Measurements from ENCODE around the gene ATP6V0A4.
"Not testable (repeated sequence)": the region's sequence is repeated elsewhere in the genome, so short reads cannot be mapped to it uniquely, and the experiment has no call there.

The ATP6V0A4 gene

DNA sequence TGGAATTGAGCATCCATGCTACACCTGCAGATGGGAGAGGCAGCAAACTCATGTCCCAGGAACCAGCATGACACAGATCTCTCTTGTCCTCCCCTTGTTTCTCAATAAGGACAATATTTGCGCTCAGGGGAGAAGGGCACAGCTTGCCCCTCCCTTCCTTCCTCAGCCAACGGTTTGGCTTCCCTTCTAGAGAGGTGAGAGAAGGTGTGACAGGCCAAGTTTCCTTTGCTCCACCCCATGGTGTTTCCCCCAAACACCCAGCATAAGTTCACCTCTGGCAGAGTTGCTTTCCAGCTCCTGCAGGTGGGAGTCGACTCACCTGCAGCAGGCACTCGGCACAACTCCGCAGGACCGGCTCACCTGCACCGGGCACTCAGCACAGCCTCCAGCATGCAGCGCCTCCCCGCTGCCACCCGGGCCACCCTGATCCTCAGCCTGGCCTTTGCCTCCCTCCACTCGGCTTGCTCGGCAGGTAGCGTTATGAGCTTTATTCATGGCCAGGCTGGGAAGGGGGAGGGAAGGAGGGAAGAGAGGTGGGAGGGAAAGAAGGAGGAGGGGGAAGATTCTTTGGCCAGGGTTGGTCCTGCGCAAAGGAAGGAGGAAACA lies at the start of gene ATP6V0A4, which contains the start of gene TMEM213:
Gene ATP6V0A4 (minus strand): TSS at position 482 of the 606 bp plus-strand sequence. CDS start 26,949 bp downstream, outside the sequence.
Gene TMEM213 (plus strand): TSS at position 280 of the 606 bp plus-strand sequence. CDS start 111 bp downstream, at position 391.
- no peak for FAIRE-seq

DNA sequence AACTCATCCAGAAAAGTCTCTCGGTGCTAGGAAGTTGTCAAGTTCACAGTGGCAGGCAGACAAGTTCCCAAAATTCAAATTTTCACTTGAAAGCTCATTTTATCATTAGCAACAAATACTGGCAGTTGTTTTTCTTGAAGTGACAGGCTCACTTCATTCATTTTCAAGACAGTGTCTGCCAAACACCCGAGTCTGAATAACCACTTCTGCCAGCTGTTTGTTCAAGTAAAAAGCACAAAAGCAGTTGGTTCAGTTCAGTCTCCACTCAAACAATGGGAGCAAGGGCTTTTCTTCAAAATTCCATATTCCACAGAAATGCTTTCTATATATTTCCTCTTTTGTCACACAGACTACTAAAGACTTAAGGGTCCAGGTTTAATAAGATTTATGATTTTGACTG lies 47.7 kb upstream of the ATP6V0A4 start:
- no peak for FAIRE-seq

DNA sequence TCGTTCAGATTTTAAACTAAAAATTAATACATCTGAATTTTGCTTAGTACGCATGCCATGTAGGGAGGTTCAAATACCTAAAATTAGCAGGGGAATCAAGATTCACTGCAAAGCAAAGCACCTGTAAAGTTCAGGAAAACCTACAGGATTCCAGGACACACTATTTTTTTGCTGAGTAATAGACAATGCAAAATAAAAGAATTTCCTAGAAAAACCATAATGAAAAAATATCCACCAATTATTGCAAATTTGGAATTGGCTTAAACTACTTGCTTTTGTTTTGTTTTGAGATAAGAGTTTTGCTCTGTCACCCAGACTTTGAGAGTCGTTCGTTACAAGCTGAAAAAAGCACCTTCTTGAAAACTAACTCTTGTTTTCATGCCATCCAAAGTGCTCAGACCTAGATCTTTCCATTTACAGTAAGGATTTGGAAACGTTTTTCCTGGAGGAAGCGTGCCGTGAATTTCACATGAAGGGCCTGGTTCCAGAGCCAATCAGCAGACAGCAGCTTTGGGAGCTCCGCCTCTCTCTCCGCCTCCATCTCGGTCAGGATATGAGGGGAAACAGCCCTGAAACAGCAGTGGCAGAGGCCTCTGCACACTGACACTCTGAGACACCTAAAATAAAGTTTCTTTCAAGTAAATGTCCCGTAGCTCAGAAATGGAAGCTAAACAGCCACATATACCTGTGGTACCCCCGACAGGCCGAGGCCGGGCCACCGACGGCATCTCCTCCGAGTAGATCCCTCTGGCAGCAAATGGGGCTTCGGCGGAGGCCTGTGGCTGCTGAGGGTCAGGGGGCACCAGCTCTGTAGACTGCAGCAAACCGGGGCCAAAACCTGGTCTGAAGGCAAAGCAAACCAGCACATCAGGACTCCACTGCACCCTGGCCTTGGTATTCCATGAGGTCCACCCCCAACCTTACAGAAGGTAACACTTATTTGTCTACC lies 45.9 kb upstream of the ATP6V0A4 start:
- no peak for FAIRE-seq

DNA sequence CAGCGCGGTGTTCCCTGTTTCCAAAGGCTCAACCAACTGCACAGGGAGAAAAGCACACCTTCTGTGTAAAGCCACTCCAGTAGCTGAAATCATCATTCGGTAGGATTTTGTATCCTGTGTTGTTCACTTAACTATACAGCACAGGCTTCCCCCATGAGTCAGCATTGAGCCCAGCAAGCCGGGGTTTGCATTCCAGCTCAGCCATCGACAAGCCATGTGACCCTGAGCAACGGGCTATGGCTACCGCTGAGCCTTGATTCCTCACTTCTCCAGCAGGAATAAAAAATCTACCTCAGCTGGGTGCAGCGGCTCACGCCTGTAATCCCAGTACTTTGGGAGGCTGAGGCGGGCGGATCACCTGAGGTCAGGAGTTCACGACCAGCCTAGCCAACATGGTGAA lies 44.1 kb upstream of the ATP6V0A4 start:
- no peak for FAIRE-seq

DNA sequence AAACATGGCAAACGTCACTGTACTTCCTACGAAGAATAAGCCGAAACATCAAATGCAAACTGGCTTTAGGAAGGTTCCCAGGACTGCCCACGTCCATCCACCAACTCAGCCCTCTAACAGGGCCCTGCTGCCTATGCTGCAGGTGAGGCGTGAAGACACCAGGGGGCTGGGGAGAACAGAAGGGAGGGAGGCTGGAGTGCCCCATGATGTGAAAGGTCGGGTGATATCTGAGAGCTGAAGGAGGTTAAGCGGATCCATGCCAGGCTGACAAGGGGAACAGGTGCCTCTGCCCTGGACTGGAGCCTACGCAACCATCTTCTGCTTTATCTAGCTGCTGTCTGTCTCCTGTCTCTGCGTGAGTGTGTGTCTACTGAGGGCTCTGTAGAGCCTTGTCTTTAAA lies 40.2 kb upstream of the ATP6V0A4 start:
- no peak for FAIRE-seq

DNA sequence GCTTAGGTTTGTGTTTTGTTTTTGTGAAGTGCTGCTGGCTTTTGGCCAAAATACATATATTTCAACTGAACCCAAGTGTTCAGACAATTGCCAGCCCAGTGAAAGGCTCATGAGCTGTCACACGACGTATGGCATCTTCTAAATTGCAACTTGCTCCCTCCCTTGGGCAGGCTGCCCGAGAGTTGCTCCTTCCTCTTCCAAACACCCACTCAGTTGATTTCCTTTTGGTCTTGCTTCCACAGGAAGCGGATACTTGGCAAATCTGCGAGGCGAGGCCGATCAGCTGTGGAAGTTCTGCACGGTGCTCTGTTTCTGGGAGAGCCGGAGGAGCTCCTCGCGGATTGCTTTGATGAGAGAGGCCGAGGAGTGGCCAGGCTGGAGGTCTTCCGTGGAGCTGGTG lies 39.6 kb upstream of the ATP6V0A4 start:
- FAIRE-seq: no peak

DNA sequence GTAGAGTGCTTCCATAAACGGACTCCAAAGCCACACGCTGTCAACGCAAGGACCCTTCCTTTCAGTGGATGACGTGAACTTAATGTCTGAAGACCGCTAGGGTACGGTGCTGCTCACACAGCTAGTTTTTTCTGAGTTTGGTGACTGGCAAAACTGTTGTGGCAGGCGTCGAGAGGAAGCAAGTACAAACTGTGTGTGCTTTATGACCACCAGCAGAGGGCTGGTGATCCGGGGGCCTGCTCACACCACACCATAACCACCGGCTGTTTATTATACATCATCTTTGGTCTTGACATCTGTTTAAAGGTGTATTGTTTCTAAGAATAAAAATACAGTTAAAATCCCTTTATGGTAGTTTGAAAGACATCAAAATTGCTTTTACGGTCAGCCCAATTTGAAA lies 37.1 kb upstream of the ATP6V0A4 start:
- FAIRE-seq: no peak

DNA sequence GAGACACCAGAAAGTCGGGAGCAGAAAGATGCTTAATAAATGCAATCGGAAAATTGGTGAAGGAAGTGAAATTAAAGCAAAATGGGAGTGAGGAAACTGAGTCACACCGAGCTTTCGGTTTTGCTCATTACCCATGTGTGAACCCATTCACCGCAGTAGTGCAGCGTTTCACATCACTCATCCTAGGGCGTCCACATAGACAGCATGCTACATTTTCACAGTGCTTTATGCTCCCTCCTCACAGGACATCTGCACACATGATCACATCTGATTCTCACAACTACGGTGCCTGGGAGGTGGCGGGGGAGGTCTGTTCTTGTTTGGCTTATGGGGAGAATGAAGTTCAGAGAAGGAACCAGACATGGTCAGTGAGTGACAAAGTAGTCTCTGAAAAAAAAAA lies 36.6 kb upstream of the ATP6V0A4 start:
- no peak for FAIRE-seq

DNA sequence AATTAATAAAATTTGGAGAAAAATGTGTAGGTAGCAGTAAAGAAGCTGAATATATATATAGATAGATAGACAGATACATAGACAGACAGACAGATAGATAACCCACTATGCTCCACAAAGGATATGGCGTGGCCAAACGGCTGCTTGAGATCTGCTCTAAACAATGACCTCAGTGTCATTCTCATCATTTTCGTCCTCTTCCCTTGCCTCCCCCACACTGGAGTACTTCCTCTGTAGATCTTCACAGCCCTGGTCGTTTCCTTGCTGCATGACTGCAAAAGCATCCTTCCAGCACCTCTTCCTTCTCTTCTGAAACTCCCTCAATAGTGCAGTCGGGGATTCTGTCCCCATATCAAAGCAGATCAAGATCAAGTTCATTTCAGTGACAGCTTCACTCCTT lies 35.6 kb upstream of the ATP6V0A4 start:
- no peak for FAIRE-seq

DNA sequence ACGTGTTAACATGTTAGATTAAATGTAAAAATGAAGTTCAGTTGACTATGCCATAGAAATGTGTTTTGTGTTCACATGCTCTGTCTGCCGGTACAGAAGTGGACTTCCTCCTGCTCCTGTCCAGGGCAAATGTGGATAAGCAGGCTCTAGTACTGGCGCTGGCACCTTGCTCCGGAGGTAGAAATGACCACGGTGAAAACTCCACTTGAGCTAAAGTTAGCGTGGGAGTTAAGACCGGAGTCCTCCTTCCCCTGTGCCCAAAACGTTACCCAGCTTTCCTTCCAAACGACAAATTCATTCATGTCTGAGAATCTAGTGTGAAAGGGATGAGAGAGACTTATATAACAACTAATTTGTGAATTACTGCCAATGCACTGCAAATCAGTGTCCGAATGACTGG lies 35.0 kb upstream of the ATP6V0A4 start:
- FAIRE-seq: no peak

DNA sequence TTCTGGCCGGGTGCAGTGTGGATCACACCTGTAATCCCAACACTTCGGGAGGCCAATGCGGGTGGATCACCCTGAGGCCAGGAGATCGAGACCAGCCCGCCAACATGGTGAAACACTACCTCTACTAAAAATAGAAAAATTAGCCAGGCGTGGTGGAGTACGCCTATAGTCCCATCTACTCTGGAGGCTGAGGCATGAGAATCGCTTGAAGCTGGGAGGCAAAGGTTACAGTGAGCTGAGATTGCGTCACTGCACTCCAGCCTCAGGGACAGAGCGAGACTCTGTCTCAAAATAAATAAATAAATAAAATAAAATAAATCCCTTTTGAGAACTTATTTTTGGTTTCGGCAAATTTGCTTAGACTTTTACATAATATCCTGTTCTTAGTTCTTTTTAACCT lies 31.3 kb upstream of the ATP6V0A4 start:
- FAIRE-seq: no peak

DNA sequence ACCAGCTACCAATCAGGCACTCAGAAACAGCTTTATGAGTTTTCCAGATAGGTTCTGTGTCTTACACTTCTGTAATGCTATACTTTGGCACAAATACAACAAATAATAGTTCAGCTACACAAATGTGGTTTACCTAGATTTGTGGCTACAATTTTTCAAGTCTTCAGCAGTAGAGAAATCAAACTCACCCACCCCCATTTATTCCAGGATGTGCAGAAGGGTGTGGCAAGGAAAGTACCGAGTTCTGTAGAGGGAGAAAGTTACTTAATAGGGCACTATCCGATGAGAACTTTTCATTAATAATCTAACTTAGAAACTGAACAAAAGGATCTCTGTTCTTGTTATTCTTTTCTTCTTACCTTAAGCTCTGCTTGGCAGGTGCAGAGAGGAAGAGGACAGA lies 30.3 kb upstream of the ATP6V0A4 start:
- no peak for FAIRE-seq

DNA sequence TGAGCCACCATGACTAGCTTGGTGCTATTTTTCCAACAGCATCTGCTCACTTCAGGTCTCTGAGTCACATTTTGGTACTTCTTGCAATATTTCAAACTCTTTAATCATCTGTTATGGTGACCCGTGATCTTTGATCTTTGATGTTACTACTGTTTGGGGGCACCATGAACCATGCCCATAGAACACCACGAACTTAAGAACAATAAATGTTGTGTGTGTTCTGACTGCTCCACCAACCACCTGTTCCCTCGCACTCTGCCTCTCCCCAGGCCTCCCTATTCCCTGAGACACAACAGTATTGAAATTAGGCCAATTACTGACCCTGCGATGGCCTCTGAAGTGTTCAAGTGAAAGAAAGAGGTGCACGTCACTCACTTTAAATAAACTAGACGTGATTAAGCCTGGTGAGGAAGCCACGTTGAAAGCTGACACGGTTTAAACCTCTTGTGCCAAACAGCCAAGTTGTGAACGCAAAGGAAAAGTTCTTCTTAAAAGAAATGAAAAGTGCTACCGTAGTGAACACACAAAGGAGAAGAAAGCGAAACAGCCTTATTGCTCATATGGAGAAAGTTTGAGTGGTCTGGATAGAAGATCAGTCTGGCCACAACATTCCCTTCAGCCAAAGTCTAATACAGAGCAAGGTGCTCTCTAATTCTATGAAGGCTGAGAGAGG lies 27.2 kb upstream of the ATP6V0A4 start:
- FAIRE-seq: no peak

DNA sequence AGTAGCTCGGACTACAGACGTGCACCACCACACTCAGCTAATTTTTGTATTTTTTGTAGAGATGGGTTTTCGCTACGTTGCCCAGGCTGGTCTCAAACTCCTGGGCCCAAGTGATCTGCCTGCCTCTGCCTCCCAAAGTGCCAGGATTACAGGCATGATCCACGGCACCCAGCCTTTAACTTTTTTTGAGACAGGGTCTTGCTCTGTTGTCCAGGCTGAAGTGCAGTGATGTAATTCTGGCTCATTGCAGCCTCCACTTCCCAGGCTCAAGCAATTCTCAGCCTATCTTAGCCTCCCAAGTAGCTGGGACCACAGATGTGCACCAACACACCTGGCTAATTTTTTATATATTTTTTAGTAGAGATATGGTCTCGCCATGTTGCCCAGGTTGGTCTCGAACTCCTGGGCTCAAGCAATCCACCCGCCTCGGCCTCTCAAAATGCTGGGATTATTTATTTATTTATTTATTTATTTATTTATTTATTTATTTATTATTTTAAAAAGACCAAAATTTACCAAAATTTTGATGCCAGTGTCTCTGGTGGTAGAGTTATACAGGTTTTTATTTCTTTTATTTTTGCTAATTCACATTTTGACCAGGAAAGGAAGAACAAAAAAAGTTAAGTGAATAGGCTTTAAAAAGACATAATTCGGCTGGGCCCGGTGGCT lies 25.0 kb upstream of the ATP6V0A4 start:
- no peak for FAIRE-seq

DNA sequence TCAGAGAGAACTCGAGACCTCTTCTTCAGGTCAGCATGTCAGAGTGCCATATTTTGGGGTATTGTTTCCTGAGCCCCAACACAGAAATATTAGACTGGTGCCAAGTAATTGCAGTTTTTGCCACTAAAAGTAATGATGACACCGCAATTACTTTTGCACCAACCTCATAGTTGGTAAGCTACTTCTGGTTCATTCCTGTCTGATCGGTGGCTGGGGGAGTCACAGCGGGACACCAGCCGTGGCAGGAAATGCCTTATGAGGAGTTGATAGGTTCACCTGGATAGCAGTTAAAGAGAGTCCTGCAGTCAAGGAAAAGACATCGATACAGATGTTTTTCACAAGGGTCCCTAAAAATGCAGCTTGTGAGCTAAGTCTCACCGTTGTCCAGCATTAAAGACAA lies 23.9 kb upstream of the ATP6V0A4 start:
- FAIRE-seq: no peak

DNA sequence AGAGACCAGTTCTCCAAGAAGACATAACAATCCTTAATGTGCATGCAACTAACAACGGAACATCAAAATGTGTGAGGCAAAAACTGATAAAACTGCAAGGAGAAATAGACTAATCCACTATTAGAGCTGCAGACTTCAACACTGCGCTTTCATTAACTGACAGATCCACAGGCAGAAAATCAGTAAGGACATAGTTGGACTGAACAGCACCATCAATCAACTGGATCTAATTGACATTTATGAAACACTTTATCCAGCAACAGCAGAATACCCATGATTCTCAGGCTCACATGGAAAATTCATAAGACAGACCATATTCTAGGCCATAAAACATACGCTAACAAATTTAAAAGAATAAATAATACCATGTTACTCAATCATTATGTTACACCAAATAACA lies 21.6 kb upstream of the ATP6V0A4 start:
- no peak for FAIRE-seq

DNA sequence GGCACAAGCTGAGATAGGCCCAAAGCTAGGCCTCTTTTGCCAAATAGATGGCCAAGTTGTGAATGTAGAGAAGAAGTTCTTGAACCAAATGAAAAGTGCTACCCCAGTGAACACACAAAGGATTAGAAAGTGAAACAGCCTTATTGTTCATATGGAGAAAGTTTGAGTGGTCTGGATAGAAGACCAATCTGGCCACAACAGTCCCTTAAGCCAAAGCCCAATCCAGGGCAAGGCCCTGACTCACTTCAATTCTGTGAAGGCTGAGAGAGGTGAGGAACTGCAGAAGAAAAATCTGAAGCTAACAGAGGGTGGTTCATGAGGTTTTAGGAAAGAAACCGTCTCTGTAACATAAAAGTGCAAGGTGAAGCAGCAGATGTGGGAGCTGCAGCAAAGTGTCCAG lies 18.7 kb upstream of the ATP6V0A4 start:
- FAIRE-seq: no peak

DNA sequence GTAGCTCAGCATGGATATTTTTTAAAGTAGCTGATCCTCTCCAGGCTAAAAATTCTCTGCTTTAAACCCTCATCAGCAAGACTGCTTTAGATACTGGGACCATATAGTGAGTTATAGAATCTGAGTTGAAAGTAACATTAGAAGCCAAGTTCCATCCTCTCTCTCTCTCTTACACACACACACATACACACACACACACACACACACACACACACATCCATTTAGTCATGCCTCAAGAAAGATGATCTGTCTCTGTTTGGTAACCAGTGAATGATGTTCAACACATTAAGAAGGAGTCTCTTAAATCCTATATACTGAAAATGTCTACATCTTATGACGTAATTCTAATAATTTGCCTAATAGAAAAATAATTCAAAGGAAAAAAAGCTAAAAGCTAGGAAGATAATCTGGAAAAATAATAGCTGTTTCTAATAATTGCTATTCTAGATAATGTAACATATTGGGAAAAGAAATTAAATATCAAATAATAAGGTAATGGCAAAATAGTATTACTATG lies 16.9 kb upstream of the ATP6V0A4 start:
- no peak for FAIRE-seq

DNA sequence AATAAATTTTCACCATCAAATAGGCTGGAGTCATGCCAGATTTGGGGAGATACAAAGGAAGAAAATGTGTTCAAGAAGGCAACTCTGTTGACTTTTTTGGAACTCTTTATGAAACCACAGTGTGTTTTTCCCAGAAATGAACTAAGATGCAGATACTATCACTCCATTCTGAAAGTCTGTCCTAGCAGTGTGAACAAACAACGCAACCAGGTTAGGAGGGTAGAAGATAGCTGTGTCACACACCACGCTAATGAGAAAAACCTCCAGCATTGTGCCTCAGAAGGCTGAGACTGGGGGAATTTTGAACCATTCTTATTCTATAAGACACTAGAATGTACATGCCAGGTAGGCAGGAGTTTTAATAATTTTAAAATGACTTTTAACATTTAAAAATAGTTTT lies 15.9 kb upstream of the ATP6V0A4 start:
- FAIRE-seq: no peak

DNA sequence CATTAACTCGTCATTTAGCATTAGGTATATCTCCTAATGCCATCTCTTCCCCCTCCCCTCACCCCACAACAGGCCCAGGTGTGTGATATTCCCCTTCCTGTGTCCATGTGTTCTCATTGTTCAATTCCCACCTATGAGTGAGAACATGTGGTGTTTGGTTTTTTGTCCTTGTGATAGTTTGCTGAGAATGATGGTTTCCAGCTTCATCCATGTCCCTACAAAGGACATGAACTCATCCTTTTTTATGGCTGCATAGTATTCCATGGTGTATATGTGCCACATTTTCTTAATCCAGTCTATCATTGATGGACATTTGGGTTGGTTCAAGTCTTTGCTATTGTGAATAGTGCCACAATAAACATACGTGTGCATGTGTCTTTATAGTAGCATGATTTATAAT lies 13.3 kb upstream of the ATP6V0A4 start:
- FAIRE-seq: not testable (repeated sequence)

DNA sequence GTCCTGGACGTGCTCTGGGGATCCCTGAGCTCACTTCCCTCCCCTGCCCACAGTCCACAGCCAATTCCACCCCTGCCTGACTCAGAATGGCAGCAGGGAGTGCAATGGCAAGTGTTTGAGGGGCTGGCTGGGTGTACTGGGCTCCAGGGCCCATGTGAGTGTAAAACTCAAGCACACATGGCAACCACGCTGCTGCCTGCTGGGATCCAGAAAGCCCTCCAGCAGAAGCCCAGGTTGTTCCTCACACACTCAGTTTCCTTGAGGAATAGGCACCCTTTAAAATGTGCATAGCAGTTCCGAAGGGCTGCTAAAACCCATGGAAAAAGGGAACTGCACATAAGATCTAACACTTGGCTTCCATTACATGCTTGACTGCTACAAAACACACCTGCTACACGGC lies 11.3 kb upstream of the ATP6V0A4 start:
- FAIRE-seq: no peak

DNA sequence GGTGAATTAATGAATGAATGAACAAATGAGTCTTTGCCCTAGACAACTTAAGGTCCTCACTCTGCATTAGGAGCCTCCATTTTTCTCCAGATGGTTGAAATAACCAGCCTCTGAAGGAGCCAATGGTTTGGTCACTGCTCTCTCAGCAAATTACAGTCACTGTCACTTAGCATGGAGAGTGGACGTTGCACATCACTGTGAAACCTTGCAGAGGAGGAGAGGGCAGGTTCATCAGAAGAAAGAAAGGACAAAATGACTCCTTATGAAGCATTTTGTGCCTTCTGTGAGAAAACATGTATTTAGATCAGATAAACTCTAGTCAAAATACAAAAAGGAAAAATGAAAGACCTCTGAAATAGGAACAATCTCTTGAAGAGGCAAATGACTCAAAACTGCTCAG lies 6.6 kb upstream of the ATP6V0A4 start:
- no peak for FAIRE-seq

DNA sequence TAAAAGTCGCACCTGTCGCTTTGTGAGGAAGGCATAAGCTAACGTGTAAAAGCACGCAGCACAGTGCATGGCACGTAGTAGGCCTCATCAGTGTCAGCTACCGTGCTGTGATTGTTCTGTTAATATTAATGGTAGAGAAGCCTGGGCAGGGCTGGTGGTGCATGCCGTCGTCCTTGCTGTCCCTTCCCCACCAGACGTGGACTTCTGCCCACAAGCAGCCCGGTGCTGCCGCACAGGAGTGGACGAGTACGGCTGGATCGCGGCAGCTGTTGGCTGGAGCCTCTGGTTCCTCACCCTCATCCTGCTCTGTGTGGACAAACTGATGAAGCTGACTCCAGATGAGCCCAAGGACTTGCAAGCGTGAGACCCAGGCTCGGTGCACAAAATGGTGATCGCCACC lies 4.7 kb upstream of the ATP6V0A4 start:
- FAIRE-seq: no peak
